Calu3 (cell line): ENCODE results near the gene CLIC1. TPM values are rescaled to one million over a fixed set of nuclear protein-coding genes. Genes with fewer than 3 reads are reported as not detected.

Source experiments
- BruUV-seq: library from RNA; stranded (reverse); fragments of 400-500 nt; replicated peaks from 2 replicates; lab custom pipeline; 2021; lab: Mats Ljungman, UMichigan
- CTCF ChIA-PET: fragments of 300-600 bp; sonication (Branson Sonifier 250); formaldehyde crosslinking; loops from one replicate; lab custom pipeline; 2022; ENCODE audit warnings: antibody characterized with exemption; lab: Charles Lee
- DNase-seq: peaks from one replicate; pipeline ENCODE4 v3.0.0; 2022
- H3K27ac Mint-ChIP-seq: one replicate; pipeline ENCODE4 v1.8.0; 2022; ENCODE audit warnings: mixed read lengths; ENCODE audit not compliant: unreplicated experiment
- H3K27me3 Mint-ChIP-seq: one replicate; pipeline ENCODE4 v1.8.0; 2022; ENCODE audit warnings: mixed read lengths; ENCODE audit not compliant: unreplicated experiment
- H3K36me3 Mint-ChIP-seq: one replicate; pipeline ENCODE4 v1.8.0; 2022; ENCODE audit warnings: mild to moderate bottlenecking, moderate library complexity, mixed read lengths; ENCODE audit not compliant: insufficient read depth, unreplicated experiment
- H3K4me1 Mint-ChIP-seq: one replicate; pipeline ENCODE4 v1.8.0; 2022; ENCODE audit warnings: mild to moderate bottlenecking, low read depth, mixed read lengths; ENCODE audit not compliant: unreplicated experiment
- H3K4me3 Mint-ChIP-seq: one replicate; pipeline ENCODE4 v1.8.0; 2022; ENCODE audit warnings: mild to moderate bottlenecking, low read depth, moderate library complexity, mixed read lengths; ENCODE audit not compliant: unreplicated experiment
- H3K9me3 Mint-ChIP-seq: one replicate; pipeline ENCODE4 v1.8.0; 2022; ENCODE audit warnings: low read depth, mixed read lengths; ENCODE audit not compliant: unreplicated experiment
- CTCF ChIP-seq: fragments of 200-600 bp; IDR thresholded peaks from one replicate; pipeline ENCODE4 v1.8.0; 2022; ENCODE audit warnings: antibody characterized with exemption; ENCODE audit not compliant: unreplicated experiment
- intact Hi-C: fragments of 100-400 bp; cut with micrococcal nuclease; formaldehyde crosslinking; loops from one replicate; pipeline ENCODE4 v1.10.0; 2022; ENCODE audit not compliant: unreplicated experiment
- total RNA-seq: library from RNA; stranded (reverse); gene quantifications from 2 replicates; pipeline ENCODE4 v1.2.3, GENCODE V29; 2022

The CLIC1 gene
- total RNA-seq, 1 experiment from 2014 or later = 943 TPM

- intact Hi-C loops = no loop called here
- CTCF ChIA-PET = interaction anchor here (0.8 to 1.9 kb wide), 2 partner anchors 46 to 116 kb away, joined by 3 to 4 read pairs; partner anchors contain the start of gene MSH5
- no peak for TF ChIP-seq CTCF
- no peaks in the 10 kb centered on the region for H3K9me3 Mint-ChIP-seq
- H3K27ac Mint-ChIP-seq = no peak overlapping the region
- no TSS peak for BruUV-seq
- no peak overlapping the region for H3K4me3 Mint-ChIP-seq
- DNase-seq = no peak
- no peaks in the 10 kb centered on the region for H3K27me3 Mint-ChIP-seq
- H3K36me3 Mint-ChIP-seq = peaks cover 43% of the 10 kb centered on the region
- H3K4me1 Mint-ChIP-seq = peaks cover 16% of the 10 kb centered on the region
These were observed 42.8 kb downstream of the CLIC1 start for GRCh38 chr6:31693535-31693934.

DNA sequence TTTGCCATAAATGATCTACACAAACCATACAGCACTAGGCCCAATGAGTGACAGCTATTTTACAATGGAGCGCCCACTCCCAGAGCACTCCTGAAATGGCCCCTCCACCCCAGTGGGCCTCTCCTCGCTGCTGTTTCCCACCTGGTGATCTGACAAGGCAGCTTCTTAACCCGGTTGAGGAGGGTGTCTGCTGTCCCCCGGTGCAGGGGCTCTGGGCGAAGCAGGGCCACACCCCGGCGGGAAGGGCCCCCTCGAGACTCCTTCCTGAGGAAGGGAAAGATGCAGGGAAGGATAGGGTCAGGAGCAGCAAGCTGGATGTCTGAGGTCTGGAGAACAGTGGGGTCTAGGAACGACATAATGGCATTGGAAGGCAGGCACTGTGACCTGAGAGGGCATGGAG lies 43.4 kb downstream of the CLIC1 start:
- Mint-ChIP-seq H3K4me3 (no peak overlapping the region), H3K27me3 (no peaks in the 10 kb centered on the region), H3K9me3 (no peaks in the 10 kb centered on the region), H3K4me1 (peaks cover 16% of the 10 kb centered on the region), H3K27ac (no peak overlapping the region), H3K36me3 (peaks cover 47% of the 10 kb centered on the region)
- no peak for TF ChIP-seq CTCF
- no peak for DNase-seq
- CTCF ChIA-PET = interaction anchor here (1.9 kb wide), 1 partner anchor 47 kb away, joined by 4 read pairs; the partner anchor contains the start of gene MSH5
- intact Hi-C loops = no loop called here
- no TSS peak for BruUV-seq

- BruUV-seq = no TSS peak
- intact Hi-C loops = no loop called here
- CTCF ChIA-PET = interaction anchor here (1.9 kb wide), 1 partner anchor 47 kb away, joined by 4 read pairs; the partner anchor contains the start of gene MSH5
- Mint-ChIP-seq H3K4me3 (no peak overlapping the region), H3K9me3 (no peaks in the 10 kb centered on the region), H3K27ac (no peak overlapping the region), H3K27me3 (no peaks in the 10 kb centered on the region), H3K36me3 (peaks cover 48% of the 10 kb centered on the region), H3K4me1 (peaks cover 16% of the 10 kb centered on the region)
- no peak for DNase-seq
- no peak for TF ChIP-seq CTCF
These were observed 44.0 kb downstream of the CLIC1 start for GRCh38 chr6:31692353-31692752.

GRCh38 chr6:31691564-31692108 lies 44.7 kb downstream of the CLIC1 start:
- CTCF ChIA-PET = interaction anchor here (2.0 to 2.6 kb wide), 2 partner anchors 10 to 78 kb away, joined by 8 read pairs; partner anchors contain the start of gene LY6G5C
- BruUV-seq = no TSS peak
- Mint-ChIP-seq H3K9me3 (no peaks in the 10 kb centered on the region), H3K27ac (no peak overlapping the region), H3K36me3 (peaks cover 50% of the 10 kb centered on the region), H3K4me3 (no peak overlapping the region), H3K4me1 (peaks cover 16% of the 10 kb centered on the region), H3K27me3 (no peaks in the 10 kb centered on the region)
- intact Hi-C loops = no loop called here
- no peak for DNase-seq
- TF ChIP-seq CTCF = no peak
